CD8-positive, alpha-beta memory T cell (primary cell): Measurements from ENCODE around the gene SH3GLB1. TPM values are rescaled to one million over a fixed set of nuclear protein-coding genes. Genes with fewer than 3 reads are reported as not detected.
A peak's percentile ranks its signal among the peaks of the same experiment; 100 is the strongest.

Experiments used
- CTCF ChIA-PET: fragments of 350-600 bp; sonication (Branson Sonifier 250); formaldehyde crosslinking; loops from one replicate; lab custom pipeline; 2021; ENCODE audit warnings: antibody characterized with exemption; lab: Charles Lee
- POLR2A ChIA-PET: fragments of 350-600 bp; sonication (Branson Sonifier 250); formaldehyde crosslinking; loops from one replicate; lab custom pipeline; 2021; ENCODE audit warnings: antibody characterized with exemption; lab: Charles Lee
- DNase-seq, 5 donors: peaks; one replicate each; pipeline versions ENCODE4 v3.0.0 to v3.0.0-alpha.2; 2020 to 2022; ENCODE audit warnings: mixed read lengths in 1 of 5
- H3K27ac ChIP-seq: one replicate; pipeline ENCODE4 v1.7.0; 2013; ENCODE audit warnings: low read depth, mild to moderate bottlenecking, low read length, moderate library complexity
- H3K27me3 ChIP-seq: 2 replicates; pipeline ENCODE4 v1.7.0; 2013; ENCODE audit warnings: low read length, mild to moderate bottlenecking; ENCODE audit not compliant: insufficient read depth, poor library complexity, severe bottlenecking
- H3K36me3 ChIP-seq: 2 replicates; pipeline ENCODE4 v1.7.0; 2013; ENCODE audit warnings: mild to moderate bottlenecking, low read length, moderate library complexity; ENCODE audit not compliant: insufficient read depth
- H3K4me1 ChIP-seq: 2 replicates; pipeline ENCODE4 v1.7.0; 2013; ENCODE audit warnings: mild to moderate bottlenecking, low read length, moderate library complexity; ENCODE audit not compliant: insufficient read depth
- H3K4me3 ChIP-seq: 2 replicates; pipeline ENCODE4 v1.7.0; 2013; ENCODE audit warnings: mild to moderate bottlenecking, low read length
- H3K9me3 ChIP-seq: 2 replicates; pipeline ENCODE4 v1.7.0; 2013; ENCODE audit warnings: mild to moderate bottlenecking, low read length
- H3K27ac Mint-ChIP-seq, 8 donors: one replicate each; pipeline ENCODE4 v1.8.0; 2020 to 2021; ENCODE audit warnings: mixed read lengths in 8 of 8, mild to moderate bottlenecking in 6 of 8, inconsistent platforms in 3 of 8, moderate library complexity in 3 of 8
- H3K27me3 Mint-ChIP-seq, 2 donors: one replicate each; pipeline ENCODE4 v1.8.0; 2020 to 2021; ENCODE audit warnings: mixed read lengths in 2 of 2, mild to moderate bottlenecking in 1 of 2, moderate library complexity in 1 of 2
- H3K36me3 Mint-ChIP-seq, 3 donors: one replicate each; pipeline ENCODE4 v1.8.0; 2020 to 2021; ENCODE audit warnings: mixed read lengths in 3 of 3, inconsistent platforms in 1 of 3, mild to moderate bottlenecking in 1 of 3
- H3K4me1 Mint-ChIP-seq, 3 donors: one replicate each; pipeline ENCODE4 v1.8.0; 2020 to 2021; ENCODE audit warnings: mixed read lengths in 3 of 3, inconsistent platforms in 1 of 3, mild to moderate bottlenecking in 1 of 3
- H3K4me3 Mint-ChIP-seq, 7 donors: one replicate each; pipeline ENCODE4 v1.8.0; 2020 to 2021; ENCODE audit warnings: mixed read lengths in 7 of 7, mild to moderate bottlenecking in 6 of 7, moderate library complexity in 4 of 7, inconsistent platforms in 2 of 7
- H3K9me3 Mint-ChIP-seq, 5 donors: one replicate each; pipeline ENCODE4 v1.8.0; 2020 to 2022; ENCODE audit warnings: mixed read lengths in 5 of 5, mild to moderate bottlenecking in 3 of 5, moderate library complexity in 2 of 5, inconsistent platforms in 1 of 5
- polyA plus RNA-seq: library from polyadenylated mRNA; unstranded; fragments of 300-500 nt; fragmentation: Illumina TruSeq; gene quantifications from one replicate; pipeline ENCODE4 v1.2.3, GENCODE V29; 2021
- total RNA-seq, 2 experiments: library from RNA; stranded (reverse); gene quantifications; one replicate each; pipeline ENCODE4 v1.2.3, GENCODE V29; 2021

SH3GLB1 gene
- total and polyA plus RNA-seq, 3 experiments from 2014 or later = 48.6 to 69.7 (median 66.3) TPM

GRCh38 chr1:86765073-86765472 is 60.7 kb downstream of the SH3GLB1 start:
- Histone ChIP-seq H3K4me3 (no peak overlapping the region), H3K27me3 (no peaks in the 10 kb centered on the region), H3K9me3 (no peaks in the 10 kb centered on the region), H3K36me3 (no peaks in the 10 kb centered on the region), H3K4me1 (no peaks in the 10 kb centered on the region), H3K27ac (no peak overlapping the region)
- DNase-seq = no peak
- peaks cover 21 to 36% of the 10 kb centered on the region in 2 donors for H3K27me3 Mint-ChIP-seq
- CTCF ChIA-PET = no interaction called here
- peaks cover 0 to 6% (median 2%) of the 10 kb centered on the region in 5 donors for H3K9me3 Mint-ChIP-seq
- H3K4me1 Mint-ChIP-seq = no peaks in the 10 kb centered on the region
- POLR2A ChIA-PET = no interaction called here
- H3K36me3 Mint-ChIP-seq = peaks cover 0 to 7% (median 0%) of the 10 kb centered on the region in 3 donors
- H3K27ac Mint-ChIP-seq = no peak overlapping the region
- no peak overlapping the region for H3K4me3 Mint-ChIP-seq

- Mint-ChIP-seq H3K9me3 (peaks cover 0 to 5% (median 2%) of the 10 kb centered on the region in 5 donors), H3K4me1 (no peaks in the 10 kb centered on the region), H3K36me3 (peaks cover 0 to 7% (median 0%) of the 10 kb centered on the region in 3 donors), H3K4me3 (no peak overlapping the region), H3K27ac (no peak overlapping the region), H3K27me3 (peaks cover 21 to 36% of the 10 kb centered on the region in 2 donors)
- H3K4me1 ChIP-seq = no peaks in the 10 kb centered on the region
- CTCF ChIA-PET = no interaction called here
- no peaks in the 10 kb centered on the region for H3K36me3 ChIP-seq
- no peak overlapping the region for H3K4me3 ChIP-seq
- no peak for DNase-seq
- no peaks in the 10 kb centered on the region for H3K27me3 ChIP-seq
- H3K27ac ChIP-seq = no peak overlapping the region
- no peaks in the 10 kb centered on the region for H3K9me3 ChIP-seq
- POLR2A ChIA-PET = no interaction called here
Observed at GRCh38 chr1:86765674-86766073, 61.3 kb downstream of the SH3GLB1 start.

- ChIA-PET CTCF (interaction anchor here (0.9 kb wide), 1 partner anchor 8 kb away, joined by 4 read pairs; no protein-coding TSS in a partner anchor), POLR2A (no interaction called here)
- H3K36me3 ChIP-seq = no peaks in the 10 kb centered on the region
- Mint-ChIP-seq H3K27me3 (peaks cover 16 to 19% of the 10 kb centered on the region in 2 donors), H3K36me3 (peaks cover 0 to 7% (median 0%) of the 10 kb centered on the region in 3 donors), H3K27ac (no peak overlapping the region), H3K4me1 (no peaks in the 10 kb centered on the region), H3K9me3 (peaks cover 0 to 5% (median 2%) of the 10 kb centered on the region in 5 donors), H3K4me3 (no peak overlapping the region)
- no peaks in the 10 kb centered on the region for H3K27me3 ChIP-seq
- no peaks in the 10 kb centered on the region for H3K4me1 ChIP-seq
- no peaks in the 10 kb centered on the region for H3K9me3 ChIP-seq
- no peak overlapping the region for H3K27ac ChIP-seq
- no peak overlapping the region for H3K4me3 ChIP-seq
- no peak for DNase-seq
Observed at GRCh38 chr1:86768554-86768953, 64.2 kb downstream of the SH3GLB1 start.

- no peak overlapping the region for H3K27ac ChIP-seq
- CTCF ChIA-PET = no interaction called here
Observed at GRCh38 chr1:86769065-86769464, 64.7 kb downstream of the SH3GLB1 start.

GRCh38 chr1:86773341-86774288 is 69.2 kb downstream of the SH3GLB1 start:
- H3K4me1 Mint-ChIP-seq = peaks cover 2 to 9% (median 3%) of the 10 kb centered on the region in 3 donors
- H3K36me3 Mint-ChIP-seq = no peaks in the 10 kb centered on the region
- Histone ChIP-seq H3K4me3 (no peak overlapping the region), H3K4me1 (no peaks in the 10 kb centered on the region), H3K36me3 (no peaks in the 10 kb centered on the region), H3K27ac (no peak overlapping the region), H3K9me3 (no peaks in the 10 kb centered on the region), H3K27me3 (no peaks in the 10 kb centered on the region)
- H3K27ac Mint-ChIP-seq = peak overlapping the region in 1 of 8 donors; percentile 25
- DNase-seq = no peak
- peaks cover 0 to 3% of the 10 kb centered on the region in 2 donors for H3K27me3 Mint-ChIP-seq
- ChIA-PET CTCF (no interaction called here), POLR2A (no interaction called here)
- H3K9me3 Mint-ChIP-seq = no peaks in the 10 kb centered on the region
- no peak overlapping the region for H3K4me3 Mint-ChIP-seq

More at GRCh38 chr1:86769065-86769464, 64.7 kb downstream of the SH3GLB1 start:
- POLR2A ChIA-PET = no interaction called here
- no peaks in the 10 kb centered on the region for H3K27me3 ChIP-seq
- Mint-ChIP-seq H3K27ac (no peak overlapping the region), H3K4me3 (no peak overlapping the region), H3K27me3 (peaks cover 12 to 19% of the 10 kb centered on the region in 2 donors), H3K9me3 (peaks cover 0 to 5% (median 2%) of the 10 kb centered on the region in 5 donors), H3K4me1 (peaks cover 0 to 4% (median 2%) of the 10 kb centered on the region in 3 donors), H3K36me3 (peaks cover 0 to 7% (median 0%) of the 10 kb centered on the region in 3 donors)
- no peak for DNase-seq
- H3K4me1 ChIP-seq = no peaks in the 10 kb centered on the region
- H3K36me3 ChIP-seq = no peaks in the 10 kb centered on the region
- no peaks in the 10 kb centered on the region for H3K9me3 ChIP-seq
- no peak overlapping the region for H3K4me3 ChIP-seq

- H3K27ac Mint-ChIP-seq = peak overlapping the region in 1 of 8 donors; percentile 25
- Histone ChIP-seq H3K4me1 (no peaks in the 10 kb centered on the region), H3K36me3 (no peaks in the 10 kb centered on the region), H3K27me3 (no peaks in the 10 kb centered on the region), H3K4me3 (no peak overlapping the region), H3K27ac (no peak overlapping the region), H3K9me3 (no peaks in the 10 kb centered on the region)
- no peak for DNase-seq
- H3K4me3 Mint-ChIP-seq = no peak overlapping the region
- ChIA-PET CTCF (no interaction called here), POLR2A (no interaction called here)
- H3K27me3 Mint-ChIP-seq = peaks cover 0 to 2% of the 10 kb centered on the region in 2 donors
- peaks cover 2 to 9% (median 3%) of the 10 kb centered on the region in 3 donors for H3K4me1 Mint-ChIP-seq
- H3K36me3 Mint-ChIP-seq = peaks cover 0 to 5% (median 0%) of the 10 kb centered on the region in 3 donors
- H3K9me3 Mint-ChIP-seq = no peaks in the 10 kb centered on the region
Observed at GRCh38 chr1:86774305-86775295, 70.2 kb downstream of the SH3GLB1 start.

- no peak overlapping the region for H3K27ac ChIP-seq
- H3K27ac Mint-ChIP-seq = no peak overlapping the region
- POLR2A ChIA-PET = no interaction called here
- no peak overlapping the region for H3K4me3 Mint-ChIP-seq
- H3K27me3 ChIP-seq = no peaks in the 10 kb centered on the region
- peaks cover 0 to 6% (median 0%) of the 10 kb centered on the region in 3 donors for H3K36me3 Mint-ChIP-seq
- DNase-seq = no peak
- no peaks in the 10 kb centered on the region for H3K9me3 Mint-ChIP-seq
- no peaks in the 10 kb centered on the region for H3K4me1 ChIP-seq
- H3K36me3 ChIP-seq = no peaks in the 10 kb centered on the region
- H3K9me3 ChIP-seq = no peaks in the 10 kb centered on the region
- H3K27me3 Mint-ChIP-seq = peaks cover 2 to 5% of the 10 kb centered on the region in 2 donors
- peaks cover 2 to 9% (median 3%) of the 10 kb centered on the region in 3 donors for H3K4me1 Mint-ChIP-seq
- no peak overlapping the region for H3K4me3 ChIP-seq
- CTCF ChIA-PET = no interaction called here
Observed at GRCh38 chr1:86775395-86775794, 71.0 kb downstream of the SH3GLB1 start.
